Fibroblast of lung (primary cell): ENCODE results near the gene FAM83D.

Source experiments
- EZH2 ChIP-seq: IDR thresholded peaks from 2 replicates; pipeline ENCODE4 v1.5.1; 2012; ENCODE audit warnings: low read length, control low read depth, mild to moderate bottlenecking; ENCODE audit errors: missing control alignments
- TF ChIP-seq, protein P1 (sequence below), 2 donors: IDR thresholded peaks in 1 of 2; conservative IDR thresholded peaks in 1 of 2; 1 replicate in 1 of 2; 2 replicates in 1 of 2; pipeline ENCODE4 v1.5.1; 2011 to 2012; ENCODE audit warnings: low read length in 2 of 2, control low read depth in 1 of 2, inconsistent platforms in 1 of 2, low read depth in 1 of 2, mild to moderate bottlenecking in 1 of 2

DNA sequence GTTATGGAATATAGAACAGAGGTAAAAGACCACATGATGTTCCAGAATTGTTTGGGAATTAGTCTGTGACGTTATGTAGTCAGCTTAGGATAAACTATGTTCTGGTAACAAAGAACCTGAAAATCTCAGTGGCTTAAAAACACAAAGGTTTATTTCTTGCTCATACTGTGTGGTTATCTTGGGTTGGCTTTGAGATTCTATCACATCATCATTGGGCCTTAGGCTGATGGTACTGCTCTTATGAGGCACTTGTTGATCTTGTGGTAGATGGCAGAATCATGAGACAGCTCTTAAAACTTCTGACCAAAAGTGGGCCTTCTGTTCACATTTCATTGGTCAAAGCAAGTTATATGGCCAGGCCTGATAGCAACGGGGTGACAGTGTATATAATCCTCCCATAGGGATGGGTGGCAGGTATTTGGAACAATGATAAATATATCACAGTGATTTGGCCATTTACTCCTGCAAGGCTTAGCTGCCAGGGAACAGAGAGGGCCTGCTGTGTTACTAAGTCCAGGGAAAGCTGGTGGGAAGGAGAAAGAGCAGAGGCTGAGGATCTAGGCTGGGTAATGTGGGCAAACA, 49.4 kb downstream of the FAM83D start:
- TF ChIP-seq EZH2 = no peak
- TF ChIP-seq, protein P1, sequence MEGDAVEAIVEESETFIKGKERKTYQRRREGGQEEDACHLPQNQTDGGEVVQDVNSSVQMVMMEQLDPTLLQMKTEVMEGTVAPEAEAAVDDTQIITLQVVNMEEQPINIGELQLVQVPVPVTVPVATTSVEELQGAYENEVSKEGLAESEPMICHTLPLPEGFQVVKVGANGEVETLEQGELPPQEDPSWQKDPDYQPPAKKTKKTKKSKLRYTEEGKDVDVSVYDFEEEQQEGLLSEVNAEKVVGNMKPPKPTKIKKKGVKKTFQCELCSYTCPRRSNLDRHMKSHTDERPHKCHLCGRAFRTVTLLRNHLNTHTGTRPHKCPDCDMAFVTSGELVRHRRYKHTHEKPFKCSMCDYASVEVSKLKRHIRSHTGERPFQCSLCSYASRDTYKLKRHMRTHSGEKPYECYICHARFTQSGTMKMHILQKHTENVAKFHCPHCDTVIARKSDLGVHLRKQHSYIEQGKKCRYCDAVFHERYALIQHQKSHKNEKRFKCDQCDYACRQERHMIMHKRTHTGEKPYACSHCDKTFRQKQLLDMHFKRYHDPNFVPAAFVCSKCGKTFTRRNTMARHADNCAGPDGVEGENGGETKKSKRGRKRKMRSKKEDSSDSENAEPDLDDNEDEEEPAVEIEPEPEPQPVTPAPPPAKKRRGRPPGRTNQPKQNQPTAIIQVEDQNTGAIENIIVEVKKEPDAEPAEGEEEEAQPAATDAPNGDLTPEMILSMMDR (conservative IDR thresholded peaks at IDR 0.05 in 1 of 2, IDR thresholded peaks at IDR 0.05 in 1 of 2; ENCODE audit: low read depth in 1 of 2, low read length in 2 of 2) = no peak
